Erythroblast (primary cell): Measurements from ENCODE around the gene HHEX.

Experiments
- GATA1 ChIP-seq: IDR thresholded peaks from 2 replicates; pipeline ENCODE4 v1.6.1; 2011; ENCODE audit warnings: low read depth, mild to moderate bottlenecking, control low read depth, low read length, moderate library complexity
- POLR2A ChIP-seq: IDR thresholded peaks from 2 replicates; pipeline ENCODE4 v1.6.1; 2011; ENCODE audit warnings: mild to moderate bottlenecking, low read length

DNA sequence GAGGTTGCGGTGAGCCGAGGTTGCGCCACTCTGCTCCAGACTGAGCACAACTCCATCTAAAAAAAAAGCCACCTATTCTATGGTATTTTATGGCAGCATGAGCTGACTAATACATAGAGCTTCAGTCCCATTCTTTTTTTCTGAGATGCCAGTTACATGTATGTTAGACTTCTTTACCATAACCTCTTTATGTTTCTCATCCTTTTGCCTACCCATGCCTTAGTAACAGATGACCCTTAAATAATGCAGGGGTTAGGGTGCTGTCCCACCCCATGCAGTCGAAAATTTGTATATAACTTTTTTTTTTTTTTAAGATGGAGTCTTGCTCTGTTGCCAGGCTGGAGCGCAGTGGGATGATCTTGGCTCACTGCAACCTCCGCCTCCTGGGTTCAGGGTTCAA lies 22.7 kb upstream of the HHEX start:
- no peak for TF ChIP-seq POLR2A
- no peak for TF ChIP-seq GATA1
